ENCODE measurements around the gene RNF43.

RNF43 gene

GRCh38 chr17:58411408-58411894 is 5.9 kb downstream of the RNF43 start:
- H3K27ac ChIP-seq = no peak overlapping the region
- ChIA-PET POLR2A (ENCODE audit: low non-redundant PET) (no interaction called here), CTCF (interaction anchor here (0.6 kb wide), 2 partner anchors 94 to 846 kb away, joined by 3 read pairs; no protein-coding TSS in a partner anchor)
- TF ChIP-seq, protein P1, sequence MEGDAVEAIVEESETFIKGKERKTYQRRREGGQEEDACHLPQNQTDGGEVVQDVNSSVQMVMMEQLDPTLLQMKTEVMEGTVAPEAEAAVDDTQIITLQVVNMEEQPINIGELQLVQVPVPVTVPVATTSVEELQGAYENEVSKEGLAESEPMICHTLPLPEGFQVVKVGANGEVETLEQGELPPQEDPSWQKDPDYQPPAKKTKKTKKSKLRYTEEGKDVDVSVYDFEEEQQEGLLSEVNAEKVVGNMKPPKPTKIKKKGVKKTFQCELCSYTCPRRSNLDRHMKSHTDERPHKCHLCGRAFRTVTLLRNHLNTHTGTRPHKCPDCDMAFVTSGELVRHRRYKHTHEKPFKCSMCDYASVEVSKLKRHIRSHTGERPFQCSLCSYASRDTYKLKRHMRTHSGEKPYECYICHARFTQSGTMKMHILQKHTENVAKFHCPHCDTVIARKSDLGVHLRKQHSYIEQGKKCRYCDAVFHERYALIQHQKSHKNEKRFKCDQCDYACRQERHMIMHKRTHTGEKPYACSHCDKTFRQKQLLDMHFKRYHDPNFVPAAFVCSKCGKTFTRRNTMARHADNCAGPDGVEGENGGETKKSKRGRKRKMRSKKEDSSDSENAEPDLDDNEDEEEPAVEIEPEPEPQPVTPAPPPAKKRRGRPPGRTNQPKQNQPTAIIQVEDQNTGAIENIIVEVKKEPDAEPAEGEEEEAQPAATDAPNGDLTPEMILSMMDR (conservative IDR thresholded peaks at IDR 0.05; ENCODE audit: low read depth) = no peak
- no peak for DNase-seq (ENCODE audit: low spot score)

DNA sequence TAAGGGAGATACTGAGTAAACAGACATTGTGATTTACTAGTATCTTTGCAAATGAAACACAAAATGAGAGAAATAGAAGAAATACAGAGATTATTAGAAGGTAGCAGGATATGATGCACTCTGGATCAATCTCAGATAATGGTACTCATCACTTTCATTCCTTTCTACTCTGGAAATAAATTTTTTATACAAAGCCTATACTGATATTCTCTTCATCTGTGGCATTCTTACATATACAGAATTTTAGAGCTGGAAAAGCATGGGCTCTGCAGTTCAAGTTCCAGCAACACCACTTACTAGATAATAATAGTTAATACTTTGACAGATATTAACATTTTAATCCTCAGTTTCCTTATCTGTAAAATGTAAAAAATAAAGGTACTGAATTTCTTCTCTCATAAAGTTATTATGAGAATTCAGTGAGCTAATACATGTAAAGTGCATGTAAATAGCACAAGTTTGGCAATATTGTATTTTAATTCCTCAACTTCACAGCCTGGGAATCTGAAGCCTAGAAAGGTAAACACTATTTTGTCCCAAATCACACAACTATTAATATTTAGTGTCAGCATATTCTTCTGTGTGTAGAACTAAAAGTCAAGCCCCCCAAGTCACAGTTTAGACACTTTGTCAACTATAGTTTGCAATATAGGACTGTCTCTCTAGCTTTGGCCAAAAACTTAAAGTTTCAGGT is 6.5 kb downstream of the RNF43 start:
- no peak for DNase-seq (ENCODE audit: low spot score)
- ChIA-PET POLR2A (ENCODE audit: low non-redundant PET) (no interaction called here), CTCF (interaction anchor here (0.6 kb wide), 2 partner anchors 93 to 845 kb away, joined by 3 read pairs; no protein-coding TSS in a partner anchor)
- no peak overlapping the region for H3K27ac ChIP-seq
- TF ChIP-seq, protein P1 (conservative IDR thresholded peaks at IDR 0.05; ENCODE audit: low read depth) = no peak

DNA sequence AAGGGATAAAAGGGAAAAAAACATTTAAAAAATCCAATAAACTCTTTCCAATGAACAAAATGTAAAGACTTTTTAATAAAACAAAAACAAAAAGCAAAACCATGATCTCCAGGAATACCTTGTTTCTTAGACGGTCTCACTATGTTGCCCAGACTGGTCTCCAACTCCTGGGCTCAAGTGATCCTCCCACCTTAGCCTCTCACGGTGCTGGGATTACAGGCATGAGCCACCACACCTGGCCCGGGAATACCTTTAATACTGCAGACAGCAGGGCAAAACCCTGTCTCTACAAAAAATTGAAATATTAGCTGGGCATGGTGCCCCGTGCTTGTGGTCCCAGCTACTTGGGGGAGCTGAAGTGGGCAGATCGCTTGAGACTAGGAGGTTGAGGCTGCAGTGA is 7.9 kb downstream of the RNF43 start:
- DNase-seq (ENCODE audit: low spot score) = no peak
- ChIA-PET POLR2A (ENCODE audit: low non-redundant PET) (no interaction called here), CTCF (no interaction called here)
- H3K27ac ChIP-seq = peak overlapping the region; percentile 55
- TF ChIP-seq, protein P1 (conservative IDR thresholded peaks at IDR 0.05; ENCODE audit: low read depth) = no peak

- TF ChIP-seq, protein P1 (conservative IDR thresholded peaks at IDR 0.05; ENCODE audit: low read depth) = no peak
- ChIA-PET CTCF (no interaction called here), POLR2A (ENCODE audit: low non-redundant PET) (no interaction called here)
- DNase-seq (ENCODE audit: low spot score) = peak; percentile 58
- H3K27ac ChIP-seq = peak overlapping the region; percentile 46; the same call in 1 of the 2 replicates
These were observed 14.0 kb downstream of the RNF43 start for GRCh38 chr17:58403311-58403710.

- peak; percentile 83 for DNase-seq (ENCODE audit: low spot score)
- ChIA-PET POLR2A (ENCODE audit: low non-redundant PET) (no interaction called here), CTCF (interaction anchor here (1.1 kb wide), 1 partner anchor 15 kb away, joined by 3 read pairs; the partner anchor contains the start of gene RNF43)
- TF ChIP-seq, protein P1 (conservative IDR thresholded peaks at IDR 0.05; ENCODE audit: low read depth) = no peak
- H3K27ac ChIP-seq = no peak overlapping the region
These were observed 14.7 kb downstream of the RNF43 start for GRCh38 chr17:58402679-58403078.

- ChIA-PET POLR2A (ENCODE audit: low non-redundant PET) (no interaction called here), CTCF (interaction anchor here (1.1 kb wide), 1 partner anchor 15 kb away, joined by 3 read pairs; the partner anchor contains the start of gene RNF43)
- H3K27ac ChIP-seq = no peak overlapping the region
- no peak for DNase-seq (ENCODE audit: low spot score)
- TF ChIP-seq, protein P1 (conservative IDR thresholded peaks at IDR 0.05; ENCODE audit: low read depth) = no peak
These were observed 15.3 kb downstream of the RNF43 start for GRCh38 chr17:58402047-58402446.
